Activated CD8-positive, alpha-beta T cell treated with anti-CD3 and anti-CD28 coated beads for 36 hours (primary cell): ENCODE measurements around the gene OSBPL5. TPM values are rescaled to one million over a fixed set of nuclear protein-coding genes. Genes with fewer than 3 reads are reported as not detected.

ENCODE experiments used
- ATAC-seq: fragments of 200-7000 bp; cut with Tn5 transposase; one replicate; pipeline ENCODE4 v1.10.0; 2021; ENCODE audit warnings: mild to moderate bottlenecking, moderate library complexity
- CTCF ChIA-PET: fragments of 350-600 bp; sonication (Branson Sonifier 250); formaldehyde crosslinking; loops from one replicate; lab custom pipeline; 2021; ENCODE audit warnings: antibody characterized with exemption; lab: Charles Lee
- POLR2A ChIA-PET: fragments of 350-600 bp; sonication (Branson Sonifier 250); formaldehyde crosslinking; loops from one replicate; lab custom pipeline; 2021; ENCODE audit warnings: antibody characterized with exemption; lab: Charles Lee
- DNase-seq: peaks from one replicate; pipeline ENCODE4 v3.0.0-alpha.2; 2020
- H3K27ac Mint-ChIP-seq: one replicate; pipeline ENCODE4 v1.8.0; 2021; ENCODE audit warnings: mild to moderate bottlenecking, mixed read lengths
- H3K27me3 Mint-ChIP-seq: one replicate; pipeline ENCODE4 v1.8.0; 2021; ENCODE audit warnings: mixed read lengths
- H3K36me3 Mint-ChIP-seq: one replicate; pipeline ENCODE4 v1.8.0; 2021; ENCODE audit warnings: low read depth, mixed read lengths
- H3K4me1 Mint-ChIP-seq: one replicate; pipeline ENCODE4 v1.8.0; 2021; ENCODE audit warnings: low read depth, mixed read lengths
- H3K4me3 Mint-ChIP-seq: one replicate; pipeline ENCODE4 v1.8.0; 2021; ENCODE audit warnings: mild to moderate bottlenecking, moderate library complexity, mixed read lengths
- H3K9me3 Mint-ChIP-seq: one replicate; pipeline ENCODE4 v1.8.0; 2021; ENCODE audit warnings: mixed read lengths
- CTCF ChIP-seq: fragments of 200-600 bp; IDR thresholded peaks from one replicate; pipeline ENCODE4 v1.8.0; 2022; ENCODE audit warnings: antibody characterized with exemption, mild to moderate bottlenecking
- intact Hi-C: fragments of 100-400 bp; cut with micrococcal nuclease; formaldehyde crosslinking; loops from one replicate; pipeline ENCODE4 v1.10.0; 2022
- total RNA-seq, 2 experiments: library from RNA; stranded (reverse); gene quantifications; one replicate each; pipeline ENCODE4 v1.2.3, GENCODE V29; 2021

The OSBPL5 gene
- total RNA-seq, 2 experiments from 2014 or later: 4.8 to 5.9 TPM

- Mint-ChIP-seq H3K27ac (no peak overlapping the region), H3K27me3 (no peaks in the 10 kb centered on the region), H3K9me3 (no peaks in the 10 kb centered on the region), H3K36me3 (no peaks in the 10 kb centered on the region), H3K4me1 (no peaks in the 10 kb centered on the region), H3K4me3 (no peak overlapping the region)
- ATAC-seq (no peak), DNase-seq (no peak)
- ChIA-PET CTCF (no interaction called here), POLR2A (no interaction called here)
- intact Hi-C loops: no loop called here
- TF ChIP-seq CTCF: no peak
These were observed 29.1 kb upstream of the OSBPL5 start for GRCh38 chr11:3194016-3194816.

- DNase-seq (no peak), ATAC-seq (no peak)
- no peaks in the 10 kb centered on the region for H3K36me3 Mint-ChIP-seq
- H3K4me3 Mint-ChIP-seq: no peak overlapping the region
- intact Hi-C loops: no loop called here
- H3K27me3 Mint-ChIP-seq: no peaks in the 10 kb centered on the region
- no peak overlapping the region for H3K27ac Mint-ChIP-seq
- no peaks in the 10 kb centered on the region for H3K4me1 Mint-ChIP-seq
- TF ChIP-seq CTCF: no peak
- CTCF ChIA-PET: no interaction called here
- no peaks in the 10 kb centered on the region for H3K9me3 Mint-ChIP-seq
- POLR2A ChIA-PET: no interaction called here
These were observed 28.4 kb upstream of the OSBPL5 start for GRCh38 chr11:3193373-3194015.

GRCh38 chr11:3192511-3193372, 27.6 kb upstream of the OSBPL5 start:
- Mint-ChIP-seq H3K4me3 (no peak overlapping the region), H3K27me3 (no peaks in the 10 kb centered on the region), H3K9me3 (no peaks in the 10 kb centered on the region), H3K4me1 (no peaks in the 10 kb centered on the region), H3K27ac (no peak overlapping the region), H3K36me3 (no peaks in the 10 kb centered on the region)
- TF ChIP-seq CTCF: no peak
- ChIA-PET CTCF (no interaction called here), POLR2A (no interaction called here)
- ATAC-seq (no peak), DNase-seq (no peak)
- intact Hi-C loops: no loop called here

GRCh38 chr11:3191586-3192324, 26.6 kb upstream of the OSBPL5 start:
- intact Hi-C loops: no loop called here
- ATAC-seq (no peak), DNase-seq (no peak)
- H3K36me3 Mint-ChIP-seq: no peaks in the 10 kb centered on the region
- no peaks in the 10 kb centered on the region for H3K4me1 Mint-ChIP-seq
- H3K9me3 Mint-ChIP-seq: no peaks in the 10 kb centered on the region
- no peaks in the 10 kb centered on the region for H3K27me3 Mint-ChIP-seq
- POLR2A ChIA-PET: no interaction called here
- TF ChIP-seq CTCF: no peak
- H3K4me3 Mint-ChIP-seq: no peak overlapping the region
- H3K27ac Mint-ChIP-seq: no peak overlapping the region
- CTCF ChIA-PET: no interaction called here
